Liver (tissue), 3 donors: ENCODE data around the gene YEATS2.

Experiments
- SP1 ChIP-seq: IDR thresholded peaks from 2 replicates; pipeline ENCODE4 v1.6.1; 2018; ENCODE audit warnings: antibody characterized with exemption, mild to moderate bottlenecking
- TF ChIP-seq, protein P1 (sequence below): IDR thresholded peaks from 2 replicates; pipeline ENCODE4 v1.6.1; 2016; ENCODE audit warnings: antibody characterized with exemption, mild to moderate bottlenecking
- TF ChIP-seq, protein P2 (sequence below): fragments of 150-350 bp; IDR thresholded peaks from 2 replicates; pipeline ENCODE4 v1.5.1; 2017; ENCODE audit warnings: improper control_type of control experiment, low read depth, low read length; ENCODE audit not compliant: missing input control
- donor health status: healthy.
- donor health status: healthy.

- TF ChIP-seq, protein P1, sequence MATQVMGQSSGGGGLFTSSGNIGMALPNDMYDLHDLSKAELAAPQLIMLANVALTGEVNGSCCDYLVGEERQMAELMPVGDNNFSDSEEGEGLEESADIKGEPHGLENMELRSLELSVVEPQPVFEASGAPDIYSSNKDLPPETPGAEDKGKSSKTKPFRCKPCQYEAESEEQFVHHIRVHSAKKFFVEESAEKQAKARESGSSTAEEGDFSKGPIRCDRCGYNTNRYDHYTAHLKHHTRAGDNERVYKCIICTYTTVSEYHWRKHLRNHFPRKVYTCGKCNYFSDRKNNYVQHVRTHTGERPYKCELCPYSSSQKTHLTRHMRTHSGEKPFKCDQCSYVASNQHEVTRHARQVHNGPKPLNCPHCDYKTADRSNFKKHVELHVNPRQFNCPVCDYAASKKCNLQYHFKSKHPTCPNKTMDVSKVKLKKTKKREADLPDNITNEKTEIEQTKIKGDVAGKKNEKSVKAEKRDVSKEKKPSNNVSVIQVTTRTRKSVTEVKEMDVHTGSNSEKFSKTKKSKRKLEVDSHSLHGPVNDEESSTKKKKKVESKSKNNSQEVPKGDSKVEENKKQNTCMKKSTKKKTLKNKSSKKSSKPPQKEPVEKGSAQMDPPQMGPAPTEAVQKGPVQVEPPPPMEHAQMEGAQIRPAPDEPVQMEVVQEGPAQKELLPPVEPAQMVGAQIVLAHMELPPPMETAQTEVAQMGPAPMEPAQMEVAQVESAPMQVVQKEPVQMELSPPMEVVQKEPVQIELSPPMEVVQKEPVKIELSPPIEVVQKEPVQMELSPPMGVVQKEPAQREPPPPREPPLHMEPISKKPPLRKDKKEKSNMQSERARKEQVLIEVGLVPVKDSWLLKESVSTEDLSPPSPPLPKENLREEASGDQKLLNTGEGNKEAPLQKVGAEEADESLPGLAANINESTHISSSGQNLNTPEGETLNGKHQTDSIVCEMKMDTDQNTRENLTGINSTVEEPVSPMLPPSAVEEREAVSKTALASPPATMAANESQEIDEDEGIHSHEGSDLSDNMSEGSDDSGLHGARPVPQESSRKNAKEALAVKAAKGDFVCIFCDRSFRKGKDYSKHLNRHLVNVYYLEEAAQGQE = no peak
- TF ChIP-seq SP1 = no peak
- TF ChIP-seq, protein P2, sequence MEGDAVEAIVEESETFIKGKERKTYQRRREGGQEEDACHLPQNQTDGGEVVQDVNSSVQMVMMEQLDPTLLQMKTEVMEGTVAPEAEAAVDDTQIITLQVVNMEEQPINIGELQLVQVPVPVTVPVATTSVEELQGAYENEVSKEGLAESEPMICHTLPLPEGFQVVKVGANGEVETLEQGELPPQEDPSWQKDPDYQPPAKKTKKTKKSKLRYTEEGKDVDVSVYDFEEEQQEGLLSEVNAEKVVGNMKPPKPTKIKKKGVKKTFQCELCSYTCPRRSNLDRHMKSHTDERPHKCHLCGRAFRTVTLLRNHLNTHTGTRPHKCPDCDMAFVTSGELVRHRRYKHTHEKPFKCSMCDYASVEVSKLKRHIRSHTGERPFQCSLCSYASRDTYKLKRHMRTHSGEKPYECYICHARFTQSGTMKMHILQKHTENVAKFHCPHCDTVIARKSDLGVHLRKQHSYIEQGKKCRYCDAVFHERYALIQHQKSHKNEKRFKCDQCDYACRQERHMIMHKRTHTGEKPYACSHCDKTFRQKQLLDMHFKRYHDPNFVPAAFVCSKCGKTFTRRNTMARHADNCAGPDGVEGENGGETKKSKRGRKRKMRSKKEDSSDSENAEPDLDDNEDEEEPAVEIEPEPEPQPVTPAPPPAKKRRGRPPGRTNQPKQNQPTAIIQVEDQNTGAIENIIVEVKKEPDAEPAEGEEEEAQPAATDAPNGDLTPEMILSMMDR = no peak
These were observed 120.5 kb downstream of the YEATS2 start for GRCh38 chr3:183818041-183818620.
